SU-DHL-6 (cell line): ENCODE results near the gene TMPRSS2.

Experiments
- H2AFZ ChIP-seq: fragments of 200-600 bp; sonication (generic); 2 replicates; pipeline ENCODE4 v1.6.1; 2014; ENCODE audit warnings: low read depth, mild to moderate bottlenecking, moderate library complexity, mixed read lengths, antibody characterized with exemption, low read length; ENCODE audit not compliant: severe bottlenecking
- H3F3A ChIP-seq: fragments of 200-600 bp; shearing (Covaris generic); 2 replicates; pipeline ENCODE4 v1.6.0; 2016; ENCODE audit warnings: antibody characterized with exemption, mild to moderate bottlenecking; ENCODE audit not compliant: insufficient read depth
- H3K27ac ChIP-seq: fragments of 200-600 bp; sonication (generic); 2 replicates; pipeline ENCODE4 v1.5.1; 2016; ENCODE audit warnings: low read depth, mild to moderate bottlenecking, low read length, moderate library complexity, mixed read lengths
- H3K27me3 ChIP-seq: fragments of 200-600 bp; sonication (generic), shearing (Covaris generic); 2 replicates; pipeline ENCODE4 v1.6.0; 2014; ENCODE audit warnings: mild to moderate bottlenecking, low read length
- H3K36me3 ChIP-seq: fragments of 200-600 bp; sonication (generic); 2 replicates; pipeline ENCODE4 v1.6.1; 2014; ENCODE audit warnings: mild to moderate bottlenecking, low read length, mixed read lengths
- H3K4me2 ChIP-seq: fragments of 300-600, 200-600 bp; shearing (Covaris generic), sonication (generic); 2 replicates; pipeline ENCODE4 v1.6.0; 2014; ENCODE audit warnings: low read length, low read depth, mild to moderate bottlenecking; ENCODE audit not compliant: poor library complexity, severe bottlenecking
- H3K4me3 ChIP-seq: fragments of 200-600 bp; sonication (generic); 2 replicates; pipeline ENCODE4 v1.5.1; 2014; ENCODE audit warnings: antibody characterized with exemption, low read length, mild to moderate bottlenecking, mixed read lengths; ENCODE audit not compliant: insufficient read depth, poor library complexity, severe bottlenecking
- H3K79me2 ChIP-seq: fragments of 200-600 bp; sonication (generic); 2 replicates; pipeline ENCODE4 v1.6.1; 2014; ENCODE audit warnings: mild to moderate bottlenecking, low read length, moderate library complexity; ENCODE audit not compliant: insufficient read depth
- H3K9ac ChIP-seq: fragments of 200-600 bp; sonication (generic); 2 replicates; pipeline ENCODE4 v1.7.0; 2014; ENCODE audit warnings: mild to moderate bottlenecking, low read length
- H3K9me2 ChIP-seq: fragments of 200-600 bp; sonication (generic); replicated peaks from 2 replicates; pipeline ENCODE4 v1.6.1; 2014; ENCODE audit warnings: low read length; ENCODE audit not compliant: insufficient read depth
- H3K9me3 ChIP-seq: fragments of 200-600 bp; sonication (generic); 2 replicates; pipeline ENCODE4 v1.6.1; 2014; ENCODE audit warnings: low read length, mixed read lengths; ENCODE audit not compliant: insufficient read depth
- H4K20me1 ChIP-seq: fragments of 200-600 bp; sonication (generic); 2 replicates; pipeline ENCODE4 v1.6.1; 2014; ENCODE audit warnings: low read depth, mild to moderate bottlenecking, antibody characterized with exemption, low read length, moderate library complexity, mixed read lengths
- CTCF ChIP-seq: fragments of 200-600 bp; sonication (generic); IDR thresholded peaks from one replicate; pipeline ENCODE4 v1.5.1; 2017; ENCODE audit warnings: antibody characterized with exemption, mild to moderate bottlenecking, low read length, moderate library complexity; ENCODE audit not compliant: insufficient read depth, poor library complexity, severe bottlenecking
- EZH2phosphoT487 ChIP-seq: fragments of 200-600 bp; sonication (generic), shearing (Covaris generic); conservative IDR thresholded peaks from 2 replicates; pipeline ENCODE4 v1.6.1; 2018; ENCODE audit warnings: mild to moderate bottlenecking, antibody characterized with exemption, low read length, moderate library complexity, mixed read lengths

TMPRSS2 gene

GRCh38 chr21:41511858-41512257 is 3.9 kb upstream of the TMPRSS2 start:
- no peak overlapping the region for H3K9ac ChIP-seq
- TF ChIP-seq EZH2phosphoT487 (no peak), CTCF (no peak)
- no peak overlapping the region for H3K4me2 ChIP-seq
- H3K9me3 ChIP-seq = no peaks in the 10 kb centered on the region
- H3K36me3 ChIP-seq = no peaks in the 10 kb centered on the region
- H3K79me2 ChIP-seq = no peaks in the 10 kb centered on the region
- no peak overlapping the region for H2AFZ ChIP-seq
- H4K20me1 ChIP-seq = no peaks in the 10 kb centered on the region
- H3F3A ChIP-seq = no peaks in the 10 kb centered on the region
- H3K27ac ChIP-seq = no peak overlapping the region
- no peaks in the 10 kb centered on the region for H3K27me3 ChIP-seq
- no peaks in the 10 kb centered on the region for H3K9me2 ChIP-seq
- H3K4me3 ChIP-seq = no peak overlapping the region

GRCh38 chr21:41510500-41510899 is 2.5 kb upstream of the TMPRSS2 start:
- Histone ChIP-seq H3K27me3 (no peaks in the 10 kb centered on the region), H3K9ac (no peak overlapping the region), H3K36me3 (no peaks in the 10 kb centered on the region), H3K4me2 (no peak overlapping the region), H3K9me3 (no peaks in the 10 kb centered on the region), H3K9me2 (no peaks in the 10 kb centered on the region), H3K79me2 (no peaks in the 10 kb centered on the region), H4K20me1 (no peaks in the 10 kb centered on the region), H3K27ac (no peak overlapping the region), H3F3A (no peaks in the 10 kb centered on the region), H2AFZ (no peak overlapping the region), H3K4me3 (no peak overlapping the region)
- no peak for TF ChIP-seq CTCF
- no peak for TF ChIP-seq EZH2phosphoT487

GRCh38 chr21:41509733-41510132 is 1.8 kb upstream of the TMPRSS2 start:
- Histone ChIP-seq H3K9me2 (no peaks in the 10 kb centered on the region), H3K4me3 (no peak overlapping the region), H4K20me1 (no peaks in the 10 kb centered on the region), H3F3A (no peaks in the 10 kb centered on the region), H2AFZ (no peak overlapping the region), H3K9ac (no peak overlapping the region), H3K4me2 (no peak overlapping the region), H3K27me3 (no peaks in the 10 kb centered on the region), H3K27ac (no peak overlapping the region), H3K79me2 (no peaks in the 10 kb centered on the region), H3K36me3 (no peaks in the 10 kb centered on the region), H3K9me3 (no peaks in the 10 kb centered on the region)
- TF ChIP-seq EZH2phosphoT487 = no peak
- TF ChIP-seq CTCF = no peak

- Histone ChIP-seq H3K36me3 (no peaks in the 10 kb centered on the region), H3K4me3 (no peak overlapping the region), H3K9ac (no peak overlapping the region), H3F3A (no peaks in the 10 kb centered on the region), H3K9me2 (no peaks in the 10 kb centered on the region), H3K9me3 (no peaks in the 10 kb centered on the region), H3K27ac (no peak overlapping the region), H3K79me2 (no peaks in the 10 kb centered on the region), H3K4me2 (no peak overlapping the region), H2AFZ (no peak overlapping the region), H4K20me1 (no peaks in the 10 kb centered on the region), H3K27me3 (no peaks in the 10 kb centered on the region)
- TF ChIP-seq EZH2phosphoT487 = no peak
- TF ChIP-seq CTCF = no peak
Observed at GRCh38 chr21:41509145-41509496, 1.2 kb upstream of the TMPRSS2 start.
